ENCODE data around the gene UNC5CL. TPM values are rescaled to one million over a fixed set of nuclear protein-coding genes. Genes with fewer than 3 reads are reported as not detected.
A peak's percentile ranks its signal among the peaks of the same experiment; 100 is the strongest.

The UNC5CL gene
- total and polyA plus RNA-seq, 4 donors, result 1.6 to 4.0 (median 2.1) TPM

- no peak overlapping the region for H3K9ac ChIP-seq (ENCODE audit: insufficient read depth in 1 of 2, low read length in 2 of 2)
- ATAC-seq (ENCODE audit: insufficient read depth, low FRiP score) (no peak), DNase-seq (no peak)
- peaks cover 0 to 30% (median 8%) of the 10 kb centered on the region in 5 donors for H3K4me1 ChIP-seq (ENCODE audit: control insufficient read depth in 5 of 5, insufficient read depth in 5 of 5, low read length in 5 of 5)
- no peak overlapping the region for H3K4me3 ChIP-seq
- no peak for TF ChIP-seq CTCF (IDR thresholded peaks at IDR 0.05; ENCODE audit: control extremely low read depth, extremely low read depth)
- no peak overlapping the region for H3K27ac ChIP-seq (ENCODE audit: low read depth in 1 of 2, low read length in 1 of 2)
- peaks cover 9 to 18% (median 13%) of the 10 kb centered on the region in 4 donors for H3K36me3 ChIP-seq (ENCODE audit: control insufficient read depth in 4 of 4, insufficient read depth in 4 of 4, low read length in 4 of 4)
- WGBS, 2 donors, result 87 to 89% methylated on average over 2 of the region's 2 CpGs
- peaks cover 0 to 2% (median 0%) of the 10 kb centered on the region in 4 donors for H3K9me3 ChIP-seq (ENCODE audit: control insufficient read depth in 4 of 4, insufficient read depth in 3 of 4, low read length in 3 of 4)
- H3K27me3 ChIP-seq (ENCODE audit: control insufficient read depth in 3 of 3, insufficient read depth in 3 of 3, low read length in 2 of 3), result no peaks in the 10 kb centered on the region
Observed at GRCh38 chr6:41077536-41077935, 38.5 kb upstream of the UNC5CL start.

- H3K9ac ChIP-seq (ENCODE audit: insufficient read depth in 1 of 2, low read length in 2 of 2), result no peak overlapping the region
- DNase-seq, result peak in 1 of 3 donors; percentile 12
- peaks cover 0 to 33% (median 8%) of the 10 kb centered on the region in 5 donors for H3K4me1 ChIP-seq (ENCODE audit: control insufficient read depth in 5 of 5, insufficient read depth in 5 of 5, low read length in 5 of 5)
- H3K27me3 ChIP-seq (ENCODE audit: control insufficient read depth in 3 of 3, insufficient read depth in 3 of 3, low read length in 2 of 3), result no peaks in the 10 kb centered on the region
- H3K9me3 ChIP-seq (ENCODE audit: control insufficient read depth in 4 of 4, insufficient read depth in 3 of 4, low read length in 3 of 4), result peaks cover 0 to 2% (median 0%) of the 10 kb centered on the region in 4 donors
- H3K36me3 ChIP-seq (ENCODE audit: control insufficient read depth in 4 of 4, insufficient read depth in 4 of 4, low read length in 4 of 4), result peaks cover 8 to 13% (median 11%) of the 10 kb centered on the region in 4 donors
- TF ChIP-seq CTCF (IDR thresholded peaks at IDR 0.05; ENCODE audit: control extremely low read depth, extremely low read depth), result no peak
- H3K27ac ChIP-seq (ENCODE audit: low read depth in 1 of 2, low read length in 1 of 2), result peak overlapping the region in 1 of 2 donors; percentile 100
- no peak for ATAC-seq (ENCODE audit: insufficient read depth, low FRiP score)
- WGBS, 2 donors, result 79 to 82% methylated on average over 4 of the region's 4 CpGs
- H3K4me3 ChIP-seq, result no peak overlapping the region
Observed at GRCh38 chr6:41075651-41076626, 36.9 kb upstream of the UNC5CL start.

- ATAC-seq (ENCODE audit: insufficient read depth, low FRiP score) (no peak), DNase-seq (no peak)
- Histone ChIP-seq H3K9me3 (ENCODE audit: control insufficient read depth in 4 of 4, insufficient read depth in 3 of 4, low read length in 3 of 4) (peaks cover 0 to 2% (median 0%) of the 10 kb centered on the region in 4 donors), H3K9ac (ENCODE audit: insufficient read depth in 1 of 2, low read length in 2 of 2) (no peak overlapping the region), H3K27ac (ENCODE audit: low read depth in 1 of 2, low read length in 1 of 2) (peak overlapping the region in 1 of 2 donors; percentile 100), H3K27me3 (ENCODE audit: control insufficient read depth in 3 of 3, insufficient read depth in 3 of 3, low read length in 2 of 3) (no peaks in the 10 kb centered on the region), H3K4me3 (no peak overlapping the region), H3K36me3 (ENCODE audit: control insufficient read depth in 4 of 4, insufficient read depth in 4 of 4, low read length in 4 of 4) (peaks cover 4 to 8% (median 6%) of the 10 kb centered on the region in 4 donors), H3K4me1 (ENCODE audit: control insufficient read depth in 5 of 5, insufficient read depth in 5 of 5, low read length in 5 of 5) (peaks cover 0 to 40% (median 15%) of the 10 kb centered on the region in 5 donors)
- no peak for TF ChIP-seq CTCF (IDR thresholded peaks at IDR 0.05; ENCODE audit: control extremely low read depth, extremely low read depth)
- 43 to 62% methylated on average over 11 of the region's 11 CpGs for WGBS, 2 donors
Observed at GRCh38 chr6:41074692-41075436, 35.8 kb upstream of the UNC5CL start.
